HUES48 (cell line): Measurements from ENCODE around the gene PLCZ1.

Experiments
- H3K27ac ChIP-seq: one replicate; pipeline ENCODE4 v1.7.0; 2013; ENCODE audit warnings: low read depth, low read length, inconsistent platforms
- H3K27me3 ChIP-seq: 2 replicates; pipeline ENCODE4 v1.6.1; 2013; ENCODE audit warnings: mild to moderate bottlenecking, low read length; ENCODE audit not compliant: control insufficient read depth, insufficient read depth
- H3K36me3 ChIP-seq: 2 replicates; pipeline ENCODE4 v1.6.1; 2013; ENCODE audit warnings: low read length; ENCODE audit not compliant: control insufficient read depth, insufficient read depth
- H3K4me1 ChIP-seq: 2 replicates; pipeline ENCODE4 v1.6.1; 2013; ENCODE audit warnings: mild to moderate bottlenecking, low read length; ENCODE audit not compliant: control insufficient read depth, insufficient read depth
- H3K4me3 ChIP-seq: 2 replicates; pipeline ENCODE4 v1.5.1; 2013; ENCODE audit warnings: mild to moderate bottlenecking, low read depth, low read length
- H3K9ac ChIP-seq: 2 replicates; pipeline ENCODE4 v1.6.1; 2013; ENCODE audit warnings: mild to moderate bottlenecking, low read depth, low read length, moderate library complexity
- H3K9me3 ChIP-seq: 2 replicates; pipeline ENCODE4 v1.6.1; 2013; ENCODE audit warnings: low read length; ENCODE audit not compliant: control insufficient read depth, insufficient read depth

Gene PLCZ1

GRCh38 chr12:18658829-18659228, 79.0 kb downstream of the PLCZ1 start:
- Histone ChIP-seq H3K9me3 (no peaks in the 10 kb centered on the region), H3K4me3 (no peak overlapping the region), H3K27me3 (no peaks in the 10 kb centered on the region), H3K4me1 (0 out of 2 replicates have a peak, but pooled peaks cover 8% of the 10 kb centered on the region), H3K27ac (no peak overlapping the region), H3K36me3 (no peaks in the 10 kb centered on the region), H3K9ac (no peak overlapping the region)

DNA sequence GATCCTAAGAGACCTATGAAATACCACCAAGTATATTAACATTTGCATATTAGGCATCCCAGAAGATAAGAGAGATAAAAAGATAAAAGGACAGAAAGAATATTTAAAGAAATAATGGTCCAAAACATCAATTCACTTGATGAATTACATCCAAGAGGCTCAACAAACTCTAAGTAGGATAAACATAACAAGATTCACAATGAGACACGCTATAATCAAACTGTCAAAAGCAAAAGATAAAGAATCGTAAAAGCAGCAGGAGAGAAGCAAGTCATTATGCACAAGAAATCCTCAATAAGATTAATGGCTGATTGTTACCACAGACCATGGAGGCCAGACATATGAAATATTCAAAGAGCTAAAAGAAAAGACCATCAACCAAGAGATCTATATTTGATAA, 79.6 kb downstream of the PLCZ1 start:
- no peaks in the 10 kb centered on the region for H3K27me3 ChIP-seq
- no peak overlapping the region for H3K4me3 ChIP-seq
- no peaks in the 10 kb centered on the region for H3K9me3 ChIP-seq
- 0 out of 2 replicates have a peak, but pooled peaks cover 8% of the 10 kb centered on the region for H3K4me1 ChIP-seq
- H3K9ac ChIP-seq: no peak overlapping the region
- H3K27ac ChIP-seq: no peak overlapping the region
- H3K36me3 ChIP-seq: no peaks in the 10 kb centered on the region

GRCh38 chr12:18655351-18655750, 82.5 kb downstream of the PLCZ1 start:
- H3K4me1 ChIP-seq: 0 out of 2 replicates have a peak, but pooled peaks cover 8% of the 10 kb centered on the region
- no peaks in the 10 kb centered on the region for H3K9me3 ChIP-seq
- no peaks in the 10 kb centered on the region for H3K36me3 ChIP-seq
- no peak overlapping the region for H3K27ac ChIP-seq
- H3K9ac ChIP-seq: no peak overlapping the region
- H3K27me3 ChIP-seq: no peaks in the 10 kb centered on the region
- no peak overlapping the region for H3K4me3 ChIP-seq

DNA sequence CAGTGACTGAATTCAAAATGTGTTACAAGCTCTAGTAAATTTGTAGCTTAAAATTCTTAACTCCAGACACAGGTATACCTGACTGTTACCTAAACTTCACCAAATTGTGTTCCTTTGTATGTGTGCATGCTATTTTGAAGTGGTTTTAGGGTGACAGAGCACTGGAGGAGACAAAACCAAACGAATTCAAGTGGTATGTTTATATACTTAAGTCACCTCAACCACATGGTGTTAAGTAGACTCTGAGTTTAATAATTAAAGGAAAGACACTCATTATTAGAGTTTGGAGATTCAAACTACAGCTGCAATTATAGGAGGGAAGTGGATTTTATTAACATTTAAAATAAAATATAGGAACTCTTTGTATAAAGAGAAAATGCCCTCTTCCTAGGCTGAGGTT, 84.3 kb downstream of the PLCZ1 start:
- Histone ChIP-seq H3K27me3 (no peaks in the 10 kb centered on the region), H3K4me1 (no peaks in the 10 kb centered on the region), H3K4me3 (no peak overlapping the region), H3K36me3 (no peaks in the 10 kb centered on the region), H3K9ac (no peak overlapping the region), H3K27ac (no peak overlapping the region), H3K9me3 (no peaks in the 10 kb centered on the region)

DNA sequence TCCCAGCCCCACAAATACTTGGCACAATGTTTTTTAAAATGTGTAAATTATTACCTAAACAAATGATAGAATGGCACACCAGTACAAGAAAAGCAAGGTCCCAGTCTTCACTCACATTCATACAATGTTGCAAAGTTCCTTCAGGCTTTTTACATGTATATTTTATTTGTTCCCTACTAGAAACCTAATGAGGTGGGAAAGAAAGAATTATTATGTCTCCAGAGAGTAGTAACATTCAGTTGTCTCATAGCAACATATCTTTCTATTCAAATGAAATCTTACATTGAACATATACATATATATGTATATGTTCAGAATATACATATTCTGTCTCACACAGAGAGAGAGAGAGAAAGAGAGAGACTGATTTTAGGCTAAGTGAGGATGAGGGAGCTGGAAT, 85.2 kb downstream of the PLCZ1 start:
- no peak overlapping the region for H3K4me3 ChIP-seq
- no peak overlapping the region for H3K9ac ChIP-seq
- no peaks in the 10 kb centered on the region for H3K36me3 ChIP-seq
- H3K27ac ChIP-seq: no peak overlapping the region
- no peaks in the 10 kb centered on the region for H3K27me3 ChIP-seq
- no peaks in the 10 kb centered on the region for H3K4me1 ChIP-seq
- no peaks in the 10 kb centered on the region for H3K9me3 ChIP-seq

DNA sequence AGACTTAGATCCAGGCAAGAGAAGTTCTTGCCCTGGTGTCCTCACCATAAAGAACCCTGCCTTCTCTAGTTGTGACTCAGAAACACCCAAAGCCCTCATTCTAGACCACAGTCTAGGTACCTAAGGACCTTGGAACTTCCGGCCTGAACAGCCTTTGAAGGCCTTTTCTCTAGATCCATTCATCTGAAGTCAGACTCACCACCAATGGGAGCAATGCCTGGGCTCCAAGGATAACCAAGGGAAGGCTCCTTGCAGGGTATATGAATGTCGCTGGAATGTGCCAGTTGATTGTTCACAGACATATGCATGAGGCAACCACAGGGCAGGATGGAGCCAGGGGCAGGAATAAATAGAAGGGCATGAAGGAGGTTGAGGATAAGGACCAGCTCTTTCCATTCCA, 86.3 kb downstream of the PLCZ1 start:
- Histone ChIP-seq H3K4me3 (no peak overlapping the region), H3K27me3 (no peaks in the 10 kb centered on the region), H3K4me1 (no peaks in the 10 kb centered on the region), H3K9me3 (no peaks in the 10 kb centered on the region), H3K27ac (no peak overlapping the region), H3K36me3 (no peaks in the 10 kb centered on the region), H3K9ac (no peak overlapping the region)

- H3K27me3 ChIP-seq: no peaks in the 10 kb centered on the region
- H3K4me1 ChIP-seq: no peaks in the 10 kb centered on the region
- H3K9ac ChIP-seq: no peak overlapping the region
- H3K9me3 ChIP-seq: no peaks in the 10 kb centered on the region
- no peaks in the 10 kb centered on the region for H3K36me3 ChIP-seq
- no peak overlapping the region for H3K4me3 ChIP-seq
- no peak overlapping the region for H3K27ac ChIP-seq
Measured at GRCh38 chr12:18646286-18646890, 91.4 kb downstream of the PLCZ1 start.

DNA sequence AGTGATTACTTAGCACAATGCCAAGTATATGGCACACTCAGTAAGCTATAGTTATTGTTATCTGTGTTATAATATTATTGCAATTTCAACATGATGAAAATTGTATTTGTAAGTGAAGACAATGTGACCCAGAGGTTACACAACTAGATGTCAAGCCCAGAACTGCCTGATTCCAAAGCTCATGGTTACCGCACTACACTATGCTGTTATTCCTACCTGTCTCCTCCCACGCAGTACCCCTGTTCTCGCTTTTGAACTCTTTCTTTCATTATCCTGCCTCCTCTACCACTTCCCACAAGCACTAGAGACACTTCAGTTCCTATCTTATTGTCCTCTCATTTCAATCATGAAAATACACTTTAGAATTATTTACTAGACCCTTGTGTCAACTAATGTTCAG, 93.2 kb downstream of the PLCZ1 start:
- Histone ChIP-seq H3K27me3 (no peaks in the 10 kb centered on the region), H3K4me1 (no peaks in the 10 kb centered on the region), H3K4me3 (no peak overlapping the region), H3K9me3 (no peaks in the 10 kb centered on the region), H3K27ac (no peak overlapping the region), H3K9ac (no peak overlapping the region), H3K36me3 (no peaks in the 10 kb centered on the region)

GRCh38 chr12:18643681-18644080, 94.1 kb downstream of the PLCZ1 start:
- H3K4me1 ChIP-seq: no peaks in the 10 kb centered on the region
- no peak overlapping the region for H3K27ac ChIP-seq
- no peaks in the 10 kb centered on the region for H3K9me3 ChIP-seq
- H3K27me3 ChIP-seq: no peaks in the 10 kb centered on the region
- no peak overlapping the region for H3K9ac ChIP-seq
- H3K4me3 ChIP-seq: no peak overlapping the region
- H3K36me3 ChIP-seq: no peaks in the 10 kb centered on the region

- Histone ChIP-seq H3K9me3 (no peaks in the 10 kb centered on the region), H3K27ac (no peak overlapping the region), H3K4me1 (no peaks in the 10 kb centered on the region), H3K4me3 (no peak overlapping the region), H3K27me3 (no peaks in the 10 kb centered on the region), H3K36me3 (no peaks in the 10 kb centered on the region), H3K9ac (no peak overlapping the region)
Measured at GRCh38 chr12:18640321-18640955, 97.4 kb downstream of the PLCZ1 start.

- Histone ChIP-seq H3K27me3 (no peaks in the 10 kb centered on the region), H3K9ac (no peak overlapping the region), H3K36me3 (no peaks in the 10 kb centered on the region), H3K4me3 (no peak overlapping the region), H3K4me1 (no peaks in the 10 kb centered on the region), H3K27ac (no peak overlapping the region), H3K9me3 (no peaks in the 10 kb centered on the region)
Measured at GRCh38 chr12:18634382-18634781, 103.4 kb downstream of the PLCZ1 start.
